GM10266 (cell line): ENCODE results near the gene IL18R1.
A peak's percentile ranks its signal among the peaks of the same experiment; 100 is the strongest.

ENCODE experiments used
- DNase-seq: peaks from one replicate; pipeline ENCODE4 v3.0.0; 2012; ENCODE audit errors: extremely low spot score
- CTCF ChIP-seq: IDR thresholded peaks from 2 replicates; pipeline ENCODE4 v1.5.1; 2012; ENCODE audit warnings: mild to moderate bottlenecking, low read depth; ENCODE audit not compliant: control insufficient read depth, insufficient read depth; ENCODE audit errors: missing control alignments

IL18R1 gene

GRCh38 chr2:102423368-102423767, 67.8 kb downstream of the IL18R1 start:
- TF ChIP-seq CTCF, result no peak
- no peak for DNase-seq

GRCh38 chr2:102424754-102425153, 69.2 kb downstream of the IL18R1 start:
- TF ChIP-seq CTCF, result no peak

GRCh38 chr2:102425441-102426132, 70.0 kb downstream of the IL18R1 start:
- no peak for TF ChIP-seq CTCF
- no peak for DNase-seq

More at GRCh38 chr2:102424754-102425153, 69.2 kb downstream of the IL18R1 start:
- peak; percentile 21 for DNase-seq

GRCh38 chr2:102427249-102427648, 71.7 kb downstream of the IL18R1 start:
- no peak for DNase-seq
- no peak for TF ChIP-seq CTCF

- no peak for TF ChIP-seq CTCF
- DNase-seq, result no peak
Observed at GRCh38 chr2:102428573-102428972, 73.0 kb downstream of the IL18R1 start.

- no peak for TF ChIP-seq CTCF
- DNase-seq, result no peak
Observed at GRCh38 chr2:102432386-102432785, 76.8 kb downstream of the IL18R1 start.

- DNase-seq, result no peak
- TF ChIP-seq CTCF, result no peak
Observed at GRCh38 chr2:102433973-102434654, 78.5 kb downstream of the IL18R1 start.
